ENCODE results near the gene FOXL2.
"Not testable (repeated sequence)": the region's sequence is repeated elsewhere in the genome, so short reads cannot be mapped to it uniquely, and the experiment has no call there.

FOXL2 gene

GRCh38 chr3:138933068-138933668, 13.8 kb downstream of the FOXL2 start:
- DNase-seq (ENCODE audit: low read depth) = no peak

GRCh38 chr3:138928727-138929372, 18.1 kb downstream of the FOXL2 start:
- DNase-seq (ENCODE audit: low read depth) = no peak

- peak; percentile 79 for DNase-seq (ENCODE audit: low read depth)
These were observed 23.4 kb downstream of the FOXL2 start for GRCh38 chr3:138923531-138923994.

- DNase-seq (ENCODE audit: low read depth) = not testable (repeated sequence)
These were observed 24.5 kb downstream of the FOXL2 start for GRCh38 chr3:138922400-138922799.

- peak; percentile 76 for DNase-seq (ENCODE audit: low read depth)
These were observed 25.3 kb downstream of the FOXL2 start for GRCh38 chr3:138921316-138922292.

GRCh38 chr3:138919325-138919724, 27.6 kb downstream of the FOXL2 start:
- DNase-seq (ENCODE audit: low read depth) = no peak

GRCh38 chr3:138916824-138917223, 30.1 kb downstream of the FOXL2 start:
- DNase-seq (ENCODE audit: low read depth) = no peak

- DNase-seq (ENCODE audit: low read depth) = peak; percentile 93
These were observed 31.1 kb downstream of the FOXL2 start for GRCh38 chr3:138915503-138916498.

GRCh38 chr3:138914870-138915502, 32.0 kb downstream of the FOXL2 start:
- no peak for DNase-seq (ENCODE audit: low read depth)

- no peak for DNase-seq (ENCODE audit: low read depth)
These were observed 33.2 kb downstream of the FOXL2 start for GRCh38 chr3:138913766-138914165.

GRCh38 chr3:138912237-138912636, 34.7 kb downstream of the FOXL2 start:
- DNase-seq (ENCODE audit: low read depth) = no peak

- DNase-seq (ENCODE audit: low read depth) = no peak
These were observed 35.3 kb downstream of the FOXL2 start for GRCh38 chr3:138911621-138912020.

- DNase-seq (ENCODE audit: low read depth) = no peak
These were observed 37.0 kb downstream of the FOXL2 start for GRCh38 chr3:138909904-138910303.

- DNase-seq (ENCODE audit: low read depth) = no peak
These were observed 38.1 kb downstream of the FOXL2 start for GRCh38 chr3:138908846-138909245.

- DNase-seq (ENCODE audit: low read depth) = no peak
These were observed 39.4 kb downstream of the FOXL2 start for GRCh38 chr3:138907539-138907938.

GRCh38 chr3:138902171-138902570, 44.8 kb downstream of the FOXL2 start:
- no peak for DNase-seq (ENCODE audit: low read depth)

GRCh38 chr3:138901567-138901966, 45.4 kb downstream of the FOXL2 start:
- no peak for DNase-seq (ENCODE audit: low read depth)

GRCh38 chr3:138899351-138899991, 47.5 kb downstream of the FOXL2 start:
- DNase-seq (ENCODE audit: low read depth) = no peak

GRCh38 chr3:138898708-138899107, 48.2 kb downstream of the FOXL2 start:
- DNase-seq (ENCODE audit: low read depth) = no peak

- peak; percentile 24 for DNase-seq (ENCODE audit: low read depth)
These were observed 48.6 kb downstream of the FOXL2 start for GRCh38 chr3:138898301-138898700.

All from fibroblast of the conjunctiva (primary cell).